ENCODE measurements around the gene LCE4A.

Gene LCE4A

DNA sequence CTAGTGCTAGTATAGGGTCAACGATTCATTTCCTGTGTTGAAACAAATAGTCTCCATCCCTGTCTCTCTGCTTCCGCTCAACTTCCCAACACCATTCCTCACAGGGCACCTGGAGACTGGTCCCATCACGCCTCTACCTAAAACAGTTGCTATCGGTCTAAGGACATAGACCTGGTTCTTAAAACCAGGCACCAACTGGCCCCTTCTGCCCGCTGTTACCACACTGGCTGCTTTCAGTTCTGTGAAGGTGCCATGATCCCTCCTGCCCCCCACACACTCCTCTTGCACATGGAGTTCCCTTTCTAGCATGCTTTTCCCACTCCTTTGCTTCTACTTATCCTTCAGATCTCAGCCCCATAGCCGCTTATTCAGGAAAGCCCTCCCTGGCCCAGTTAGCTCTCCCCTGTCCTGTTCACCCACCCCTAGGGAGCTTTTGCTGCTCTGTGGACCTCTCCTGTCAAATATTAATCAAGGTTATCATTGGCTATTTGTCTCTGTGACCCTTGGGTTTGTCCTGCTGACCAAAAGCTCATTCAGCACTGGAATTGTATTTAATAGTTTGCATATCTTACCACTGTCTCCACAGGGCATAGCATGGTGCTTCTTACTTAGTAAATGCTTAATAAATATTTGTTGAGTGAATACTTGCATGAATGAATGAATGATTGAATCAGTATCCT, 37.9 kb downstream of the LCE4A start:
- no peak for DNase-seq (ENCODE audit: low read depth in 3 of 3)

DNA sequence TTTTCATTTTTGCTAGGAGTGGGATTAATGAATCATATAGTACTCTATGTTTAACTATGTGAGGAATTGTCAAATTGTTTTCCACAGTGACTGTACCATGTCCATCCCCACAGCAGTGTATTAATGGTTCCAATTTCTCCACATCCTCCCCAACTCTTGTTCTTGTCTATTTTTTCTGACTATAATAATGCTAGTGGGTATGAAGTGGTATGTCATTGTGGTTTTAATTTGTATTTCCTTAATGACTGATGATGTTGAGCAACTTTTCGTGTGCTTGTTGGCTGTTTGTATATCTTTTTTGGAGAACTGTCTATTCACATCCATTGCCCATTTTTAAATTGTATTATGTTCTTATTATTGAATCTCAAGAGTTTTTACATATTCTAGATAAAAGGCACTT, 39.9 kb downstream of the LCE4A start:
- DNase-seq (ENCODE audit: low read depth in 3 of 3): no peak

DNA sequence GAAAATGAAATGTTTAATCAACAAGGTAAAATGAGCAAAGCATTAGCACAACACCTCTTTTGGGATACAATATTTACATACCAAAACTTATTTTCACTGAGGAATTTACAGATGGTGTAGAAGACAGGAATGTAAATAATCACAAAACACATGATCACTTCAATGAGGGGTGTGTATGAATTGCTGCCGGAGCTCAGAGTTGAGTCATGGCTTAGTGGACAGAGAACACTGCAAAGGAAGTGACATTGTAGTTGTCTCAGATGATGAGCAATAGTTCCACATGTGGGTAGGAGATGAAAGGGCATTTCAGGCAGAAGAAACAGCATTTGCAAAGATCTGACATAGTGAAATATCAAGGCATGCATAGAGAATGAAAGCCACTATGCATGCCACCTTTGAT, 44.3 kb downstream of the LCE4A start:
- no peak for DNase-seq (ENCODE audit: low read depth in 3 of 3)

DNA sequence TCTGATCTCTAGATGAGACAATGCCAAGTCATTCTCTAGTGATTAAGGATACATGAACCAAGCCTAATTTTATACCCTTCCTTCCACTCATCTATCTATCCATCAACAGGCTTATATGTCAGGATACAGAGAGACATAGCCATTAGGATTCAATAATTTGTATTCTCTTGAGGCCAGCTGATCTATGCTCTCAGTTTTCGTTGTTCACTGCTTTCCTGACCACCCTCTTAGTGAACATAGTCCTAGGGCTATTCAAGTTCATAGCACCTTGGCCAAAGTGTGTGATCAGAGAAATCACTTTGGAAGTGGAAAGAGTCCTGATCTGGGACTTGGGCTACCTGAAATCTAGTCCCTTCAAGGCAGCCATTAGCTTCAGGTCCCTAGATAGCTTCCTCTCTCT, 45.6 kb downstream of the LCE4A start:
- DNase-seq (ENCODE audit: low read depth in 3 of 3): no peak

DNA sequence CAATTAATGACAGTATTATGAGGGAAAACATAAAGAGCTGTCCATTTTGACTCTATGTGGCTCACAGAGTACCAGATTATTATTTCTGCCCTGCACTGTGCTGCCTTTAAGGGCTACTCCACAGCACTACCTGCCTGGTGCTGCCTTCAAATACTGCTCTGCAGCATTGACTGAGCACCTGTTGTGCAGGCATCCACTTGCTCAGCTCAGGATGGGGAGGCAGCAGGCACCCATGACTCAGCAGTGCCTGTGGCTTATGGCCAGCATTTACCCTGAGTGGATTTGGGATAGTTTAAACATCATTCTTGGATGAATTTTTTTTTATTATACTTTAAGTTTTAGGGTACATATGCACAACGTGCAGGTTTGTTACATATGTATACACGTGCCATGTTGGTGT, 48.9 kb downstream of the LCE4A start:
- no peak for DNase-seq (ENCODE audit: low read depth in 3 of 3)

DNA sequence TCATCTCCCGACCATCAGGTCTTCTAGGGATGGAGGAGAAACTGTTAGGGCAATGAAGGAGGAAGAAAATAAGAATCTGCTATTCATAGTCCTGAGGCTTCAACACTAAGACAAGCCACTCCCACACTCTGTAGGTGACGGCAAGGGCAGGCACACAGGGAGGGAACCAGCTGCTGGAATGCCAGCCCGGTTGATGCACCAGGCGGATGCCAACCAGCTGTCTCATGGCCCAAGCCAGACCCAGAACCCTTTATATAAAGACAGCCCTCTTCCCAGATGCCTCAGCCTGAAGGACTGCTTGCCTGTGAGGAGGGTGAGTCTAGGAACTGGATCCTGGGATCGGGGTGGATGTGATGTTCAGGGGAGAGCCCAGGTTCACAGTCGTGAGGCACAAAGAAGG, 49.8 kb downstream of the LCE4A start, which contains the start of gene KPRP:
TSS of gene KPRP (plus strand) at position 279 of the 400 bp plus-strand sequence. CDS start 1,564 bp downstream, outside the sequence.
- no peak for DNase-seq (ENCODE audit: low read depth in 3 of 3)

DNA sequence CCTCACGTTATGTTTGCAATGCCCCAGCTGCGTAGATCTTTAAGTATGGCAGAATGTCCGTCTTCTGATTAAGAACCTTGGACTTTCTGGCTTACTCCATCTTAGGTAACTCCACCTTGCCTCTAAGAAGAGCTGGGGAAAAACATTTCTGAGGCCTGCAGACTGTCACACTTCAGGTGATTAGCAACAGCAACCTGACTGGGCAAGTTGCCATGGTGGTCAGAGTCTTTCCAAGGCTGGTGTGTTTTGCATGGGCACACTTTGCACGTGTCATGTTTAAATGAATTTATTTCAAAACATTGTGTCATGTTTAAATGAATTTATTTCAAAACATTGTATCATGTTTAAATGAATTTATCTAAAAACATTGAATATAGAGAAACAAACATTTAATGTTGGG, 50.7 kb downstream of the LCE4A start:
- DNase-seq (ENCODE audit: low read depth in 3 of 3): no peak
